IMR-90 (cell line): ENCODE measurements around the gene GRIK3. TPM values are rescaled to one million over a fixed set of nuclear protein-coding genes. Genes with fewer than 3 reads are reported as not detected.

Experiments used
- ATAC-seq: fragments of 200-7000 bp; cut with Tn5 transposase; 2 replicates; pipeline ENCODE4 v1.9.1; 2020; ENCODE audit warnings: low read depth, mild to moderate bottlenecking, moderate library complexity
- BruUV-seq: library from RNA; stranded (reverse); fragments of 400-500 nt; replicated peaks from 2 replicates; lab custom pipeline; 2021; lab: Mats Ljungman, UMichigan
- CTCF ChIA-PET: fragments of 300-600 bp; formaldehyde crosslinking; extraction: SDS; loops from one replicate; lab custom pipeline; 2021; ENCODE audit warnings: antibody characterized with exemption; lab: Yijun Ruan, JAX
- POLR2A ChIA-PET: fragments of 300-600 bp; sonication (Branson Sonifier 250); formaldehyde crosslinking; loops from one replicate; lab custom pipeline; 2022; ENCODE audit warnings: antibody characterized with exemption; ENCODE audit not compliant: unreplicated experiment; lab: Charles Lee
- DNase-seq: peaks from one replicate; pipeline ENCODE4 v3.0.0; 2013
- H2AFZ ChIP-seq: replicated peaks from 2 replicates; pipeline ENCODE3; 2013; ENCODE audit warnings: low read length, mild to moderate bottlenecking; ENCODE audit not compliant: poor library complexity
- H2AK5ac ChIP-seq: 2 replicates; pipeline ENCODE4 v1.6.1; 2013; ENCODE audit warnings: low read depth, low read length, inconsistent platforms
- H2AK9ac ChIP-seq: replicated peaks from 2 replicates; pipeline ENCODE3; 2013; ENCODE audit warnings: mild to moderate bottlenecking, low read depth, low read length, moderate library complexity; ENCODE audit not compliant: poor library complexity
- H2BK120ac ChIP-seq: 2 replicates; pipeline ENCODE4 v1.6.1; 2013; ENCODE audit warnings: low read depth, low read length, inconsistent platforms
- H2BK15ac ChIP-seq: 3 replicates; pipeline ENCODE4 v1.6.1; 2013; ENCODE audit warnings: low read depth, low read length, inconsistent platforms
- H2BK20ac ChIP-seq: 2 replicates; pipeline ENCODE4 v1.6.1; 2013; ENCODE audit warnings: low read depth, mild to moderate bottlenecking, inconsistent platforms, low read length, moderate library complexity
- H2BK5ac ChIP-seq: 2 replicates; pipeline ENCODE4 v1.6.1; 2013; ENCODE audit warnings: mild to moderate bottlenecking, low read depth, low read length, inconsistent platforms; ENCODE audit not compliant: poor library complexity, severe bottlenecking
- H3K14ac ChIP-seq: replicated peaks from 2 replicates; pipeline ENCODE4 v1.6.1; 2013; ENCODE audit warnings: low read depth, low read length, inconsistent platforms
- H3K18ac ChIP-seq: 2 replicates; pipeline ENCODE4 v1.6.1; 2013; ENCODE audit warnings: low read depth, low read length, control low read depth
- H3K23ac ChIP-seq: 2 replicates; pipeline ENCODE4 v1.6.1; 2013; ENCODE audit warnings: low read depth, low read length, inconsistent platforms
- H3K27ac ChIP-seq: 2 replicates; pipeline ENCODE4 v1.5.1; 2013; ENCODE audit warnings: mild to moderate bottlenecking, control low read depth, low read length; ENCODE audit not compliant: insufficient read depth
- H3K27me3 ChIP-seq: 2 replicates; pipeline ENCODE4 v1.6.1; 2013; ENCODE audit warnings: low read length; ENCODE audit not compliant: control insufficient read depth, insufficient read depth
- H3K36me3 ChIP-seq: 2 replicates; pipeline ENCODE4 v1.6.1; 2013; ENCODE audit warnings: low read length, mixed read lengths; ENCODE audit not compliant: control insufficient read depth, insufficient read depth
- H3K4ac ChIP-seq: 2 replicates; pipeline ENCODE4 v1.6.1; 2013; ENCODE audit warnings: low read depth, low read length, inconsistent platforms
- H3K4me1 ChIP-seq: 2 replicates; pipeline ENCODE4 v1.6.1; 2013; ENCODE audit warnings: low read length, mixed read lengths; ENCODE audit not compliant: control insufficient read depth, insufficient read depth
- H3K4me2 ChIP-seq: 2 replicates; pipeline ENCODE4 v1.6.1; 2013; ENCODE audit warnings: low read depth, mild to moderate bottlenecking, control low read depth, low read length, moderate library complexity
- H3K4me3 ChIP-seq: 2 replicates; pipeline ENCODE4 v1.5.1; 2013; ENCODE audit warnings: low read depth, mild to moderate bottlenecking, control low read depth, low read length, moderate library complexity; ENCODE audit not compliant: insufficient read depth
- H3K56ac ChIP-seq: 2 replicates; pipeline ENCODE4 v1.6.1; 2013; ENCODE audit warnings: low read length, inconsistent platforms; ENCODE audit not compliant: insufficient read depth; ENCODE audit errors: extremely low read depth
- H3K79me1 ChIP-seq, 2 experiments: 2 replicates each; pipeline ENCODE4 v1.6.1; 2013; ENCODE audit warnings: low read length in 2 of 2, inconsistent platforms in 1 of 2, low read depth in 1 of 2
- H3K9ac ChIP-seq: 2 replicates; pipeline ENCODE4 v1.6.1; 2013; ENCODE audit warnings: low read depth, low read length, control low read depth
- H3K9me1 ChIP-seq: 2 replicates; pipeline ENCODE4 v1.6.1; 2013; ENCODE audit warnings: low read length, inconsistent platforms; ENCODE audit not compliant: insufficient read depth
- H3K9me3 ChIP-seq: 2 replicates; pipeline ENCODE4 v1.6.1; 2013; ENCODE audit warnings: low read length; ENCODE audit not compliant: control insufficient read depth, insufficient read depth
- H4K20me1 ChIP-seq: 2 replicates; pipeline ENCODE4 v1.6.1; 2013; ENCODE audit warnings: low read length, inconsistent platforms; ENCODE audit not compliant: insufficient read depth
- H4K5ac ChIP-seq: 2 replicates; pipeline ENCODE4 v1.6.1; 2013; ENCODE audit warnings: mild to moderate bottlenecking, low read depth, low read length, control low read depth
- H4K8ac ChIP-seq, 2 experiments: 2 replicates each; pipeline ENCODE4 v1.6.1; 2013; ENCODE audit warnings: low read depth in 2 of 2, low read length in 2 of 2, control low read depth in 1 of 2, inconsistent platforms in 1 of 2
- H4K91ac ChIP-seq: 2 replicates; pipeline ENCODE4 v1.6.1; 2013; ENCODE audit warnings: low read depth, low read length, inconsistent platforms; ENCODE audit not compliant: insufficient read depth
- BHLHE40 ChIP-seq: fragments of 150-350 bp; IDR thresholded peaks from 2 replicates; pipeline ENCODE4 v1.6.1; 2016; ENCODE audit warnings: mild to moderate bottlenecking, low read depth, low read length
- MAZ ChIP-seq: IDR thresholded peaks from 2 replicates; pipeline ENCODE4 v1.6.1; 2012; ENCODE audit warnings: low read depth, mild to moderate bottlenecking, low read length, improper control_type of control experiment, moderate library complexity, borderline replicate concordance
- POLR2A ChIP-seq: IDR thresholded peaks from 2 replicates; pipeline ENCODE4 v1.6.1; 2012; ENCODE audit warnings: mild to moderate bottlenecking, low read depth, low read length
- RAD21 ChIP-seq: IDR thresholded peaks from 2 replicates; pipeline ENCODE4 v1.6.1; 2012; ENCODE audit warnings: low read length, improper control_type of control experiment
- SMC3 ChIP-seq: fragments of 150-350 bp; IDR thresholded peaks from 2 replicates; pipeline ENCODE4 v1.6.1; 2016; ENCODE audit warnings: low read depth, mild to moderate bottlenecking, antibody characterized with exemption, low read length, moderate library complexity
- WGBS, 2 experiments: methylation state at CpG; one replicate each; pipeline versions ENCODE4 v1.1.5 to v1.1.7; 2013; ENCODE audit warnings: missing lambda C conversion rate in 2 of 2; ENCODE audit not compliant: insufficient read length in 1 of 2; ENCODE audit errors: extremely low coverage in 2 of 2; 5-methylcytosine and 5-hydroxymethylcytosine counted together
- dilution Hi-C: fragments of 300-500 bp; cut with HindIII; formaldehyde crosslinking; loops from one replicate; pipeline ENCODE4 v1.14.3; 2018; ENCODE audit warnings: low sequenced_read_pairs; ENCODE audit not compliant: unreplicated experiment
- in situ Hi-C: fragments of 300-500 bp; cut with MboI; formaldehyde crosslinking; loops from 3 replicates; pipeline ENCODE4 v1.14.3; 2019; ENCODE audit warnings: low sequenced_read_pairs, inconsistent platforms, mixed read lengths
- intact Hi-C: fragments of 100-400 bp; cut with micrococcal nuclease; formaldehyde crosslinking; loops from 2 replicates; pipeline ENCODE4 v1.10.0; 2022
- polyA plus RNA-seq, 3 experiments: library from polyadenylated mRNA; depleted of rRNA; stranded (reverse); fragments of >200 nt; gene quantifications; 2 replicates each; pipeline ENCODE4 v1.2.3, GENCODE V29; 2012; ENCODE audit warnings: low replicate concordance in 1 of 3
- total RNA-seq: library from RNA; depleted of rRNA; stranded (reverse); fragments of >200 nt; gene quantifications from 2 replicates; pipeline ENCODE4 v1.2.3, GENCODE V29; 2012
- TF ChIP-seq, protein P1 (sequence below): fragments of 150-350 bp; IDR thresholded peaks from 2 replicates; pipeline ENCODE4 v1.6.1; 2016; ENCODE audit warnings: low read depth, mild to moderate bottlenecking, low read length, moderate library complexity, borderline replicate concordance
- TF ChIP-seq, protein P2 (sequence below): fragments of 150-350 bp; IDR thresholded peaks from 2 replicates; pipeline ENCODE4 v1.6.1; 2017; ENCODE audit warnings: mild to moderate bottlenecking, antibody characterized with exemption, low read length, low read depth

GRIK3 gene
- total and polyA plus RNA-seq, 2 of the 4 experiments (the other 2 are of a cell fraction), result not detected

DNA sequence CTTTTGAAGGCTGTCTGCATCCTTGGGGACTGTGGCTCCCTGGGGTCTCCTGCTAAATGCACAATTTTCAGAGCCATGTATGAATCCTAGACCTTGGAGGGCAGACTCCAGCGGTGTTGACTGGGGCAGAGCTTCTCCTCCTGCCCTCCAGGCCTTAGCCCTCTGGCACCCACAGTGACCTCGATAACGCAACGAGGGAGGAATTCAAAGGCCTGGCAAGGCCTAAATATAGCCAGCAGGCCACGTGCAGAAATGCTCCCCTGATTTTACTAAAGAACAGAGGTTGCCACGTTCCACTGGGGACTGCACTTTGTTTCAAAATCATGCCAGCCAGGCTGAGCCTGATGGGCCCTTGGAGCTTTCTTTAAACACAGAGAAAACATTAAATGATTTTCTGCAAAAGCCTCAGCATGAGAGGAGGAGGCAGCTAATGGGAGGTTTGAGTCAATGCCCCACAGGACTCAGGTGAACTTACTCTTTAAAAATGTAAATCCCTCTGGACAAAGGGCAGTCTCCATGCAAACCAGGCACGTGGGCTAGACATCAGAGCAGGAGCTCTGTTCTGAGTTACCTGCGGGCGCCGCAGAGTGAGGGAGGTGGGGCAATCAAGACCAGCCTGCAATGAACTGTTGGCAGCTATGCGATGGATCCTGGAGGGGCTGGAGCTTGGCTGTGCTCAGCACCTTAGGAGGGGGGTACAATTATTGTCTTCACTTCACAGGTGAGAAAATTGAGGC is 28.0 kb downstream of the GRIK3 start:
- Histone ChIP-seq H3K79me1 (no peaks in the 10 kb centered on the region), H3K4me2 (no peak overlapping the region), H3K14ac (no peak overlapping the region), H4K8ac (no peak overlapping the region), H2BK5ac (no peak overlapping the region), H4K91ac (no peak overlapping the region), H4K20me1 (no peaks in the 10 kb centered on the region), H3K36me3 (no peaks in the 10 kb centered on the region), H3K4me3 (no peak overlapping the region), H3K4me1 (no peaks in the 10 kb centered on the region), H3K27ac (no peak overlapping the region), H2BK15ac (no peak overlapping the region), H2AFZ (no peak overlapping the region), H4K5ac (no peak overlapping the region), H2AK9ac (no peak overlapping the region), H3K9me1 (no peaks in the 10 kb centered on the region), H3K56ac (no peak overlapping the region), H3K23ac (no peak overlapping the region), H3K9me3 (no peaks in the 10 kb centered on the region), H3K4ac (no peak overlapping the region), H3K9ac (no peak overlapping the region), H3K27me3 (no peaks in the 10 kb centered on the region), H2BK20ac (no peak overlapping the region), H2BK120ac (no peak overlapping the region), H3K18ac (no peak overlapping the region), H2AK5ac (no peak overlapping the region)
- TF ChIP-seq BHLHE40, result no peak
- TF ChIP-seq MAZ, result no peak
- TF ChIP-seq, protein P1, sequence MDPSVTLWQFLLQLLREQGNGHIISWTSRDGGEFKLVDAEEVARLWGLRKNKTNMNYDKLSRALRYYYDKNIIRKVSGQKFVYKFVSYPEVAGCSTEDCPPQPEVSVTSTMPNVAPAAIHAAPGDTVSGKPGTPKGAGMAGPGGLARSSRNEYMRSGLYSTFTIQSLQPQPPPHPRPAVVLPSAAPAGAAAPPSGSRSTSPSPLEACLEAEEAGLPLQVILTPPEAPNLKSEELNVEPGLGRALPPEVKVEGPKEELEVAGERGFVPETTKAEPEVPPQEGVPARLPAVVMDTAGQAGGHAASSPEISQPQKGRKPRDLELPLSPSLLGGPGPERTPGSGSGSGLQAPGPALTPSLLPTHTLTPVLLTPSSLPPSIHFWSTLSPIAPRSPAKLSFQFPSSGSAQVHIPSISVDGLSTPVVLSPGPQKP, result no peak
- no peak for TF ChIP-seq RAD21
- TF ChIP-seq, protein P2, sequence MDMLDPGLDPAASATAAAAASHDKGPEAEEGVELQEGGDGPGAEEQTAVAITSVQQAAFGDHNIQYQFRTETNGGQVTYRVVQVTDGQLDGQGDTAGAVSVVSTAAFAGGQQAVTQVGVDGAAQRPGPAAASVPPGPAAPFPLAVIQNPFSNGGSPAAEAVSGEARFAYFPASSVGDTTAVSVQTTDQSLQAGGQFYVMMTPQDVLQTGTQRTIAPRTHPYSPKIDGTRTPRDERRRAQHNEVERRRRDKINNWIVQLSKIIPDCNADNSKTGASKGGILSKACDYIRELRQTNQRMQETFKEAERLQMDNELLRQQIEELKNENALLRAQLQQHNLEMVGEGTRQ, result no peak
- TF ChIP-seq POLR2A, result no peak
- TF ChIP-seq SMC3, result no peak
- dilution Hi-C loops (no loop called here), in situ Hi-C loops (no loop called here), intact Hi-C loops (no loop called here)
- no peak for ATAC-seq
- ChIA-PET CTCF (no interaction called here), POLR2A (no interaction called here)
- BruUV-seq, result no TSS peak
- 10% methylated on average over 2 of the region's 11 CpGs; no CpG with 5 or more reads in 1 of the 2 experiments for WGBS, 2 experiments
- DNase-seq, result no peak
